MM.1S (cell line): ENCODE results near the gene ARHGAP42.

Source experiments
- EZH2 ChIP-seq: fragments of 300-600 bp; sonication (generic); optimal IDR thresholded peaks from 2 replicates; pipeline ENCODE3; 2017; ENCODE audit warnings: low read depth, mild to moderate bottlenecking, antibody characterized with exemption, low read length, mixed read lengths
- EZH2phosphoT487 ChIP-seq: fragments of 300-600 bp; sonication (generic); IDR thresholded peaks from 2 replicates; pipeline ENCODE4 v1.6.1; 2018; ENCODE audit warnings: antibody characterized with exemption, low read length
- TF ChIP-seq, protein P1 (sequence below): fragments of 300-600 bp; sonication (generic); IDR thresholded peaks from 2 replicates; pipeline ENCODE4 v1.5.1; 2016; ENCODE audit warnings: antibody characterized with exemption, low read length, mixed read lengths

- TF ChIP-seq, protein P1, sequence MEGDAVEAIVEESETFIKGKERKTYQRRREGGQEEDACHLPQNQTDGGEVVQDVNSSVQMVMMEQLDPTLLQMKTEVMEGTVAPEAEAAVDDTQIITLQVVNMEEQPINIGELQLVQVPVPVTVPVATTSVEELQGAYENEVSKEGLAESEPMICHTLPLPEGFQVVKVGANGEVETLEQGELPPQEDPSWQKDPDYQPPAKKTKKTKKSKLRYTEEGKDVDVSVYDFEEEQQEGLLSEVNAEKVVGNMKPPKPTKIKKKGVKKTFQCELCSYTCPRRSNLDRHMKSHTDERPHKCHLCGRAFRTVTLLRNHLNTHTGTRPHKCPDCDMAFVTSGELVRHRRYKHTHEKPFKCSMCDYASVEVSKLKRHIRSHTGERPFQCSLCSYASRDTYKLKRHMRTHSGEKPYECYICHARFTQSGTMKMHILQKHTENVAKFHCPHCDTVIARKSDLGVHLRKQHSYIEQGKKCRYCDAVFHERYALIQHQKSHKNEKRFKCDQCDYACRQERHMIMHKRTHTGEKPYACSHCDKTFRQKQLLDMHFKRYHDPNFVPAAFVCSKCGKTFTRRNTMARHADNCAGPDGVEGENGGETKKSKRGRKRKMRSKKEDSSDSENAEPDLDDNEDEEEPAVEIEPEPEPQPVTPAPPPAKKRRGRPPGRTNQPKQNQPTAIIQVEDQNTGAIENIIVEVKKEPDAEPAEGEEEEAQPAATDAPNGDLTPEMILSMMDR = peak; percentile 59
- no peak for TF ChIP-seq EZH2
- no peak for TF ChIP-seq EZH2phosphoT487
Observed at GRCh38 chr11:100687630-100688395, 725 bp downstream of the ARHGAP42 start.
